WTC11 (cell line): ENCODE results near the gene GDF7. TPM values are rescaled to one million over a fixed set of nuclear protein-coding genes. Genes with fewer than 3 reads are reported as not detected.

ENCODE experiments used
- ATAC-seq: fragments of 200-7000 bp; cut with Tn5 transposase; 2 replicates; pipeline ENCODE4 v1.10.0; 2021; ENCODE audit warnings: mild to moderate bottlenecking, moderate library complexity
- CTCF ChIA-PET: fragments of 300-600 bp; sonication (Branson Sonifier 250); formaldehyde crosslinking; loops from one replicate; lab custom pipeline; 2021; ENCODE audit warnings: antibody characterized with exemption; lab: Charles Lee
- POLR2A ChIA-PET: fragments of 350-600 bp; sonication (Branson Sonifier 250); formaldehyde crosslinking; loops from one replicate; lab custom pipeline; 2021; ENCODE audit warnings: antibody characterized with exemption; lab: Charles Lee
- DNase-seq: peaks from one replicate; pipeline ENCODE4 v3.0.0; 2021; ENCODE audit warnings: low spot score
- H3K27ac Mint-ChIP-seq: 2 replicates; pipeline ENCODE4 v1.8.0; 2021; ENCODE audit warnings: mixed read lengths
- H3K27me3 Mint-ChIP-seq: 2 replicates; pipeline ENCODE4 v1.8.0; 2021; ENCODE audit warnings: low read depth, mild to moderate bottlenecking, moderate library complexity, mixed read lengths
- H3K36me3 Mint-ChIP-seq: 2 replicates; pipeline ENCODE4 v1.8.0; 2021; ENCODE audit warnings: mixed read lengths
- H3K4me1 Mint-ChIP-seq: 2 replicates; pipeline ENCODE4 v1.8.0; 2022; ENCODE audit warnings: mixed read lengths
- H3K4me3 Mint-ChIP-seq: 2 replicates; pipeline ENCODE4 v1.8.0; 2021; ENCODE audit warnings: mild to moderate bottlenecking, moderate library complexity, mixed read lengths
- H3K9me3 Mint-ChIP-seq: 2 replicates; pipeline ENCODE4 v1.8.0; 2021; ENCODE audit warnings: mixed read lengths
- CBFB ChIP-seq: sonication (generic); formaldehyde crosslinking; IDR thresholded peaks from 2 replicates; pipeline ENCODE4 v1.8.1; 2022; ENCODE audit warnings: mild to moderate bottlenecking, low read depth, missing genetic modification reagents
- CTCF ChIP-seq: fragments of 200-600 bp; IDR thresholded peaks from 2 replicates; pipeline ENCODE4 v1.8.0; 2022; ENCODE audit warnings: antibody characterized with exemption
- E2F1 ChIP-seq: sonication (generic); formaldehyde crosslinking; IDR thresholded peaks from 2 replicates; pipeline ENCODE4 v1.8.0; 2022; ENCODE audit warnings: mild to moderate bottlenecking, missing genetic modification reagents
- E2F4 ChIP-seq: sonication (generic); formaldehyde crosslinking; IDR thresholded peaks from 2 replicates; pipeline ENCODE4 v1.8.1; 2022; ENCODE audit warnings: low read depth, mild to moderate bottlenecking, moderate library complexity, missing genetic modification reagents, borderline replicate concordance
- EMX1 ChIP-seq: fragments of 250-450 bp; sonication (Bioruptor Pico); IDR thresholded peaks from 2 replicates; pipeline ENCODE4 v1.8.0; 2021; ENCODE audit warnings: mild to moderate bottlenecking
- ERG ChIP-seq: fragments of 250-450 bp; sonication (Bioruptor Pico); IDR thresholded peaks from 2 replicates; pipeline ENCODE4 v1.8.0; 2021; ENCODE audit warnings: mild to moderate bottlenecking
- GRHL2 ChIP-seq: fragments of 250-450 bp; sonication (Bioruptor Pico); IDR thresholded peaks from 2 replicates; pipeline ENCODE4 v1.8.0; 2022; ENCODE audit warnings: mild to moderate bottlenecking, moderate library complexity; ENCODE audit not compliant: insufficient replicate concordance, severe bottlenecking
- GTF2I ChIP-seq: fragments of 250-450 bp; sonication (Bioruptor Pico); conservative IDR thresholded peaks from 2 replicates; pipeline ENCODE4 v1.4.0; 2021; ENCODE audit warnings: mild to moderate bottlenecking
- NFATC4 ChIP-seq: fragments of 250-450 bp; sonication (Bioruptor Pico); IDR thresholded peaks from 2 replicates; pipeline ENCODE4 v1.9.0; 2021; ENCODE audit warnings: mild to moderate bottlenecking
- NR2C2 ChIP-seq: sonication (generic); formaldehyde crosslinking; IDR thresholded peaks from 2 replicates; pipeline ENCODE4 v1.8.0; 2022; ENCODE audit warnings: mild to moderate bottlenecking, missing genetic modification reagents
- PREB ChIP-seq: sonication (generic); formaldehyde crosslinking; IDR thresholded peaks from 2 replicates; pipeline ENCODE4 v1.8.1; 2022; ENCODE audit warnings: mild to moderate bottlenecking, missing genetic modification reagents, moderate library complexity, borderline replicate concordance
- PRRX2 ChIP-seq: fragments of 250-450 bp; sonication (Bioruptor Pico); IDR thresholded peaks from 2 replicates; pipeline ENCODE4 v1.8.0; 2021; ENCODE audit warnings: mild to moderate bottlenecking
- SMAD4 ChIP-seq: sonication (generic); formaldehyde crosslinking; IDR thresholded peaks from 2 replicates; pipeline ENCODE4 v1.8.0; 2022; ENCODE audit warnings: mild to moderate bottlenecking, missing genetic modification reagents
- SOX15 ChIP-seq: fragments of 250-450 bp; sonication (Bioruptor Pico); IDR thresholded peaks from 2 replicates; pipeline ENCODE4 v1.9.0; 2021; ENCODE audit warnings: mild to moderate bottlenecking
- TEAD1 ChIP-seq: sonication (generic); formaldehyde crosslinking; IDR thresholded peaks from 2 replicates; pipeline ENCODE4 v1.8.0; 2022; ENCODE audit warnings: mild to moderate bottlenecking, missing genetic modification reagents
- TEAD4 ChIP-seq: sonication (generic); formaldehyde crosslinking; IDR thresholded peaks from 2 replicates; pipeline ENCODE4 v1.8.0; 2022; ENCODE audit warnings: mild to moderate bottlenecking, missing genetic modification reagents
- ZBTB21 ChIP-seq: sonication (generic); formaldehyde crosslinking; IDR thresholded peaks from 2 replicates; pipeline ENCODE4 v1.8.1; 2023; ENCODE audit warnings: mild to moderate bottlenecking, missing genetic modification reagents, borderline replicate concordance
- ZMAT4 ChIP-seq: fragments of 250-450 bp; sonication (Bioruptor Pico); IDR thresholded peaks from 2 replicates; pipeline ENCODE4 v1.9.0; 2021; ENCODE audit warnings: mild to moderate bottlenecking
- ZNF138 ChIP-seq: sonication (generic); formaldehyde crosslinking; conservative IDR thresholded peaks from 2 replicates; pipeline ENCODE4 v1.8.1; 2022; ENCODE audit warnings: mild to moderate bottlenecking, moderate library complexity, missing genetic modification reagents
- ZNF232 ChIP-seq: sonication (generic); formaldehyde crosslinking; IDR thresholded peaks from 2 replicates; pipeline ENCODE4 v1.8.0; 2022; ENCODE audit warnings: mild to moderate bottlenecking, missing genetic modification reagents
- ZNF423 ChIP-seq: fragments of 250-450 bp; sonication (Bioruptor Pico); IDR thresholded peaks from 2 replicates; pipeline ENCODE4 v2.1.2; 2022; ENCODE audit warnings: mild to moderate bottlenecking, moderate library complexity
- ZNF671 ChIP-seq: fragments of 250-450 bp; sonication (Bioruptor Pico); IDR thresholded peaks from 2 replicates; pipeline ENCODE4 v1.8.0; 2021; ENCODE audit warnings: mild to moderate bottlenecking
- total RNA-seq: library from RNA; stranded (reverse); gene quantifications from 3 replicates; pipeline ENCODE4 v1.2.3, GENCODE V29; 2021
- TF ChIP-seq, protein P1 (sequence below): sonication (generic); formaldehyde crosslinking; IDR thresholded peaks from 2 replicates; pipeline ENCODE4 v1.8.0; 2022; ENCODE audit warnings: mild to moderate bottlenecking, missing genetic modification reagents
- TF ChIP-seq, protein P2 (sequence below): sonication (generic); formaldehyde crosslinking; IDR thresholded peaks from 2 replicates; pipeline ENCODE4 v1.8.1; 2022; ENCODE audit warnings: low read depth, missing genetic modification reagents, borderline replicate concordance
- TF ChIP-seq, protein P3 (sequence below): fragments of 250-450 bp; sonication (Bioruptor Pico); IDR thresholded peaks from 2 replicates; pipeline ENCODE4 v1.9.0; 2021; ENCODE audit warnings: mild to moderate bottlenecking, borderline replicate concordance

Gene GDF7
- total RNA-seq, 1 experiment from 2014 or later = 0.55 TPM

DNA sequence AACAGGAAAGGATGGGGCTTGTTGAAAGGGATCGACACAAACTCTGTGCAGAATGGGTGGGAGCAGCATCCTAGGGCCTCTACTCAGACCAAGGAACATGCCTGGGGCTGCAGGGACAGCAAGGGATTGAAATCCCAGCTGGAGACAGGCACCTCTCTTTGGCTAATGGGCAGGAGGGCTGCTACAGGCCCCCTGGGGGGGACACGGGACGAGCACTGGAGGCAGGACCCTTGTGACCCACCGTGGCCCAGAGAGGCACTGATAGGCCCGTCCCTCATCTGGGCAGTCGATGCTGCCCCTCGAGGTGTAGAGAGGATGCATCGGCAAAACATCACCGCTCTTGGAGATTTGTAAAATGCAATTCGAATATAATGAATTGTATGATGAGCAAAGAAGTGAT, 21.2 kb upstream of the GDF7 start:
- no peak overlapping the region for H3K4me3 Mint-ChIP-seq
- no peak for ATAC-seq
- TF ChIP-seq PRRX2 (CRISPR knock-in tag) (no peak), NR2C2 (no peak), GRHL2 (CRISPR knock-in tag) (no peak), CBFB (CRISPR knock-in tag) (no peak), ZNF232 (no peak), CTCF (no peak), SMAD4 (no peak), ZBTB21 (CRISPR knock-in tag) (no peak), SOX15 (no peak), GTF2I (CRISPR knock-in tag) (no peak), PREB (CRISPR knock-in tag) (no peak), ERG (no peak), TEAD4 (no peak), ZMAT4 (CRISPR knock-in tag) (no peak), ZNF671 (CRISPR knock-in tag) (no peak), TEAD1 (no peak), ZNF423 (CRISPR knock-in tag) (no peak)
- TF ChIP-seq, protein P1, sequence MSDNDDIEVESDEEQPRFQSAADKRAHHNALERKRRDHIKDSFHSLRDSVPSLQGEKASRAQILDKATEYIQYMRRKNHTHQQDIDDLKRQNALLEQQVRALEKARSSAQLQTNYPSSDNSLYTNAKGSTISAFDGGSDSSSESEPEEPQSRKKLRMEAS = no peak
- TF ChIP-seq, all 79 proteins: peak for 0
- Mint-ChIP-seq H3K9me3 (no peaks in the 10 kb centered on the region), H3K27me3 (peaks cover 2% of the 10 kb centered on the region; the same call in 1 of the 2 replicates), H3K36me3 (peaks cover 6% of the 10 kb centered on the region; the same call in 1 of the 2 replicates), H3K4me1 (peaks cover 27% of the 10 kb centered on the region), H3K27ac (no peak overlapping the region)
- ChIA-PET POLR2A (no interaction called here), CTCF (no interaction called here)
- DNase-seq = no peak

GRCh38 chr2:20646446-20646845, 20.5 kb upstream of the GDF7 start:
- CTCF ChIA-PET = interaction anchor here (0.7 to 1.2 kb wide), 2 partner anchors 10 to 250 kb away, joined by 3 to 4 read pairs; no protein-coding TSS in a partner anchor
- ATAC-seq (no peak), DNase-seq (no peak)
- POLR2A ChIA-PET = no interaction called here
- peaks cover 2% of the 10 kb centered on the region; the same call in 1 of the 2 replicates for H3K27me3 Mint-ChIP-seq
- H3K9me3 Mint-ChIP-seq = no peaks in the 10 kb centered on the region
- no peak for TF ChIP-seq ZNF138
- TF ChIP-seq, protein P2, sequence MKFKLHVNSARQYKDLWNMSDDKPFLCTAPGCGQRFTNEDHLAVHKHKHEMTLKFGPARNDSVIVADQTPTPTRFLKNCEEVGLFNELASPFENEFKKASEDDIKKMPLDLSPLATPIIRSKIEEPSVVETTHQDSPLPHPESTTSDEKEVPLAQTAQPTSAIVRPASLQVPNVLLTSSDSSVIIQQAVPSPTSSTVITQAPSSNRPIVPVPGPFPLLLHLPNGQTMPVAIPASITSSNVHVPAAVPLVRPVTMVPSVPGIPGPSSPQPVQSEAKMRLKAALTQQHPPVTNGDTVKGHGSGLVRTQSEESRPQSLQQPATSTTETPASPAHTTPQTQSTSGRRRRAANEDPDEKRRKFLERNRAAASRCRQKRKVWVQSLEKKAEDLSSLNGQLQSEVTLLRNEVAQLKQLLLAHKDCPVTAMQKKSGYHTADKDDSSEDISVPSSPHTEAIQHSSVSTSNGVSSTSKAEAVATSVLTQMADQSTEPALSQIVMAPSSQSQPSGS (CRISPR knock-in tag) = no peak
- TF ChIP-seq E2F1 (CRISPR knock-in tag) = no peak
- no peak for TF ChIP-seq EMX1
- no peak for TF ChIP-seq NR2C2
- TF ChIP-seq NFATC4 (CRISPR knock-in tag) = no peak
- TF ChIP-seq E2F4 = no peak
- TF ChIP-seq, protein P3, sequence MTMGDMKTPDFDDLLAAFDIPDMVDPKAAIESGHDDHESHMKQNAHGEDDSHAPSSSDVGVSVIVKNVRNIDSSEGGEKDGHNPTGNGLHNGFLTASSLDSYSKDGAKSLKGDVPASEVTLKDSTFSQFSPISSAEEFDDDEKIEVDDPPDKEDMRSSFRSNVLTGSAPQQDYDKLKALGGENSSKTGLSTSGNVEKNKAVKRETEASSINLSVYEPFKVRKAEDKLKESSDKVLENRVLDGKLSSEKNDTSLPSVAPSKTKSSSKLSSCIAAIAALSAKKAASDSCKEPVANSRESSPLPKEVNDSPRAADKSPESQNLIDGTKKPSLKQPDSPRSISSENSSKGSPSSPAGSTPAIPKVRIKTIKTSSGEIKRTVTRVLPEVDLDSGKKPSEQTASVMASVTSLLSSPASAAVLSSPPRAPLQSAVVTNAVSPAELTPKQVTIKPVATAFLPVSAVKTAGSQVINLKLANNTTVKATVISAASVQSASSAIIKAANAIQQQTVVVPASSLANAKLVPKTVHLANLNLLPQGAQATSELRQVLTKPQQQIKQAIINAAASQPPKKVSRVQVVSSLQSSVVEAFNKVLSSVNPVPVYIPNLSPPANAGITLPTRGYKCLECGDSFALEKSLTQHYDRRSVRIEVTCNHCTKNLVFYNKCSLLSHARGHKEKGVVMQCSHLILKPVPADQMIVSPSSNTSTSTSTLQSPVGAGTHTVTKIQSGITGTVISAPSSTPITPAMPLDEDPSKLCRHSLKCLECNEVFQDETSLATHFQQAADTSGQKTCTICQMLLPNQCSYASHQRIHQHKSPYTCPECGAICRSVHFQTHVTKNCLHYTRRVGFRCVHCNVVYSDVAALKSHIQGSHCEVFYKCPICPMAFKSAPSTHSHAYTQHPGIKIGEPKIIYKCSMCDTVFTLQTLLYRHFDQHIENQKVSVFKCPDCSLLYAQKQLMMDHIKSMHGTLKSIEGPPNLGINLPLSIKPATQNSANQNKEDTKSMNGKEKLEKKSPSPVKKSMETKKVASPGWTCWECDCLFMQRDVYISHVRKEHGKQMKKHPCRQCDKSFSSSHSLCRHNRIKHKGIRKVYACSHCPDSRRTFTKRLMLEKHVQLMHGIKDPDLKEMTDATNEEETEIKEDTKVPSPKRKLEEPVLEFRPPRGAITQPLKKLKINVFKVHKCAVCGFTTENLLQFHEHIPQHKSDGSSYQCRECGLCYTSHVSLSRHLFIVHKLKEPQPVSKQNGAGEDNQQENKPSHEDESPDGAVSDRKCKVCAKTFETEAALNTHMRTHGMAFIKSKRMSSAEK (CRISPR knock-in tag) = no peak
- TF ChIP-seq SOX15 = no peak
- H3K4me3 Mint-ChIP-seq = no peak overlapping the region
- no peak overlapping the region for H3K27ac Mint-ChIP-seq
- H3K36me3 Mint-ChIP-seq = peaks cover 6% of the 10 kb centered on the region; the same call in 1 of the 2 replicates
- H3K4me1 Mint-ChIP-seq = peaks cover 29% of the 10 kb centered on the region
